GM21529 (cell line): Measurements from ENCODE around the gene TP73.
A peak's percentile ranks its signal among the peaks of the same experiment; 100 is the strongest.

ENCODE experiments used
- ATAC-seq: cut with Tn5 transposase; IDR thresholded peaks from one replicate; pipeline ENCODE4 v1.9.1; 2021; ENCODE audit not compliant: unreplicated experiment

Gene TP73

GRCh38 chr1:3633344-3634058 is 18.8 kb upstream of the TP73 start:
- ATAC-seq: no peak

- ATAC-seq: no peak
Observed at GRCh38 chr1:3634059-3634800, 18.1 kb upstream of the TP73 start.

- no peak for ATAC-seq
Observed at GRCh38 chr1:3636080-3636479, 16.2 kb upstream of the TP73 start.

- no peak for ATAC-seq
Observed at GRCh38 chr1:3636531-3636930, 15.8 kb upstream of the TP73 start.

- ATAC-seq: no peak
Observed at GRCh38 chr1:3638027-3638426, 14.3 kb upstream of the TP73 start.

- ATAC-seq: no peak
Observed at GRCh38 chr1:3638676-3639075, 13.6 kb upstream of the TP73 start.

- ATAC-seq: no peak
Observed at GRCh38 chr1:3639397-3639911, 12.9 kb upstream of the TP73 start.

- ATAC-seq: no peak
Observed at GRCh38 chr1:3640121-3640837, 12.0 kb upstream of the TP73 start.

GRCh38 chr1:3641046-3641760 is 11.1 kb upstream of the TP73 start:
- ATAC-seq: no peak

- no peak for ATAC-seq
Observed at GRCh38 chr1:3641816-3642215, 10.5 kb upstream of the TP73 start.

- no peak for ATAC-seq
Observed at GRCh38 chr1:3642919-3643675, 9.2 kb upstream of the TP73 start.

GRCh38 chr1:3644273-3644672 is 8.0 kb upstream of the TP73 start:
- ATAC-seq: no peak

GRCh38 chr1:3645247-3645646 is 7.1 kb upstream of the TP73 start:
- ATAC-seq: no peak

GRCh38 chr1:3645666-3646355 is 6.5 kb upstream of the TP73 start:
- no peak for ATAC-seq

GRCh38 chr1:3646596-3646995 is 5.7 kb upstream of the TP73 start:
- no peak for ATAC-seq

- ATAC-seq: peak; percentile 83
Observed at GRCh38 chr1:3649342-3650247, 2.7 kb upstream of the TP73 start, which contains the start of gene WRAP73. Gene WRAP73 (minus strand): TSS chr1:3650103. CDS start chr1:3649999, 104 bp downstream.

- ATAC-seq: no peak
Observed at GRCh38 chr1:3650248-3651025, 1.9 kb upstream of the TP73 start.
